Duodenal mucosa (tissue), 2 donors: ENCODE results near the gene CES3.
"Not testable (repeated sequence)": the region's sequence is repeated elsewhere in the genome, so short reads cannot be mapped to it uniquely, and the experiment has no call there.

ENCODE experiments used
- H3K27ac ChIP-seq: one replicate; pipeline ENCODE4 v1.7.0; 2013; ENCODE audit warnings: low read depth, low read length
- H3K27me3 ChIP-seq, 2 donors: one replicate each; pipeline ENCODE4 v1.7.0; 2013; ENCODE audit warnings: low read length in 2 of 2, control low read depth in 1 of 2; ENCODE audit not compliant: insufficient read depth in 2 of 2, control insufficient read depth in 1 of 2
- H3K36me3 ChIP-seq, 2 donors: one replicate each; pipeline ENCODE4 v1.7.0; 2013; ENCODE audit warnings: low read length in 2 of 2, control low read depth in 1 of 2; ENCODE audit not compliant: insufficient read depth in 2 of 2, control insufficient read depth in 1 of 2
- H3K4me1 ChIP-seq, 2 donors: one replicate each; pipeline ENCODE4 v1.7.0; 2013; ENCODE audit warnings: low read length in 2 of 2, control low read depth in 1 of 2; ENCODE audit not compliant: insufficient read depth in 2 of 2, control insufficient read depth in 1 of 2
- H3K4me3 ChIP-seq, 2 donors: one replicate each; pipeline ENCODE4 v1.7.0; 2013; ENCODE audit warnings: low read length in 2 of 2, low read depth in 1 of 2
- H3K9ac ChIP-seq, 2 donors: one replicate each; pipeline ENCODE4 v1.7.0; 2013; ENCODE audit warnings: low read length in 2 of 2, low read depth in 1 of 2
- H3K9me3 ChIP-seq, 2 donors: one replicate each; pipeline ENCODE4 v1.7.0; 2013; ENCODE audit warnings: low read length in 2 of 2, control low read depth in 1 of 2; ENCODE audit not compliant: control insufficient read depth in 1 of 2

CES3 gene

GRCh38 chr16:66926961-66927436 lies 34.1 kb upstream of the CES3 start:
- no peak overlapping the region for H3K4me3 ChIP-seq
- H3K27ac ChIP-seq = peak overlapping the region; percentile 20
- H3K27me3 ChIP-seq = peaks cover 4 to 5% of the 10 kb centered on the region in 2 donors
- H3K9ac ChIP-seq = no peak overlapping the region
- peaks cover 10 to 37% of the 10 kb centered on the region in 2 donors for H3K4me1 ChIP-seq
- H3K9me3 ChIP-seq = no peaks in the 10 kb centered on the region
- H3K36me3 ChIP-seq = no peaks in the 10 kb centered on the region

- Histone ChIP-seq H3K27ac (no peak overlapping the region), H3K4me1 (peaks cover 19 to 48% of the 10 kb centered on the region in 2 donors), H3K9ac (no peak overlapping the region)
Measured at GRCh38 chr16:66927918-66928649, 33.0 kb upstream of the CES3 start.

GRCh38 chr16:66928702-66929388 lies 32.2 kb upstream of the CES3 start:
- Histone ChIP-seq H3K9ac (no peak overlapping the region), H3K9me3 (no peaks in the 10 kb centered on the region), H3K4me1 (peaks cover 25 to 52% of the 10 kb centered on the region in 2 donors), H3K27me3 (peaks cover 4% of the 10 kb centered on the region in 2 donors), H3K27ac (no peak overlapping the region), H3K36me3 (peaks cover 0 to 4% of the 10 kb centered on the region in 2 donors), H3K4me3 (no peak overlapping the region)

More at GRCh38 chr16:66927918-66928649, 33.0 kb upstream of the CES3 start:
- H3K36me3 ChIP-seq = peaks cover 0 to 4% of the 10 kb centered on the region in 2 donors
- H3K4me3 ChIP-seq = no peak overlapping the region
- peaks cover 4 to 5% of the 10 kb centered on the region in 2 donors for H3K27me3 ChIP-seq
- H3K9me3 ChIP-seq = no peaks in the 10 kb centered on the region

- Histone ChIP-seq H3K27ac (no peak overlapping the region), H3K27me3 (no peaks in the 10 kb centered on the region), H3K36me3 (peaks cover 0 to 4% of the 10 kb centered on the region in 2 donors), H3K4me1 (peaks cover 25 to 46% of the 10 kb centered on the region in 2 donors), H3K4me3 (no peak overlapping the region), H3K9me3 (no peaks in the 10 kb centered on the region), H3K9ac (no peak overlapping the region)
Measured at GRCh38 chr16:66930189-66930588, 30.9 kb upstream of the CES3 start.

GRCh38 chr16:66931665-66932064 lies 29.4 kb upstream of the CES3 start:
- H3K4me1 ChIP-seq = peaks cover 25 to 55% of the 10 kb centered on the region in 2 donors
- H3K4me3 ChIP-seq = no peak overlapping the region
- H3K9me3 ChIP-seq = no peaks in the 10 kb centered on the region
- no peak overlapping the region for H3K9ac ChIP-seq
- H3K27ac ChIP-seq = no peak overlapping the region
- no peaks in the 10 kb centered on the region for H3K27me3 ChIP-seq
- peaks cover 0 to 4% of the 10 kb centered on the region in 2 donors for H3K36me3 ChIP-seq

- Histone ChIP-seq H3K4me1 (peaks cover 26 to 59% of the 10 kb centered on the region in 2 donors), H3K9me3 (no peaks in the 10 kb centered on the region), H3K27me3 (no peaks in the 10 kb centered on the region), H3K36me3 (peaks cover 0 to 7% of the 10 kb centered on the region in 2 donors), H3K4me3 (peak overlapping the region in 1 of 2 donors; percentile 34), H3K9ac (peak overlapping the region in 1 of 2 donors; percentile 15), H3K27ac (no peak overlapping the region)
Measured at GRCh38 chr16:66932076-66932475, 29.0 kb upstream of the CES3 start.

- Histone ChIP-seq H3K9ac (peak overlapping the region; percentile 99 to 100), H3K27me3 (no peaks in the 10 kb centered on the region), H3K27ac (peak overlapping the region; percentile 95), H3K4me1 (peaks cover 43 to 71% of the 10 kb centered on the region in 2 donors), H3K4me3 (peak overlapping the region; percentile 99 to 100), H3K36me3 (peaks cover 14 to 24% of the 10 kb centered on the region in 2 donors), H3K9me3 (no peaks in the 10 kb centered on the region)
Measured at GRCh38 chr16:66933776-66934137, 27.3 kb upstream of the CES3 start.

- H3K4me3 ChIP-seq = peak within 1 kb of the TSS; percentile 99 to 100
- H3K27ac ChIP-seq = peak within 1 kb of the TSS; percentile 95
- peaks cover 47 to 73% of the 10 kb centered on the region in 2 donors for H3K4me1 ChIP-seq
- no peaks in the 10 kb centered on the region for H3K27me3 ChIP-seq
- H3K36me3 ChIP-seq = peaks cover 19 to 29% of the 10 kb centered on the region in 2 donors
- H3K9ac ChIP-seq = peak within 1 kb of the TSS; percentile 99 to 100
- H3K9me3 ChIP-seq = no peaks in the 10 kb centered on the region
Measured at GRCh38 chr16:66934138-66934838, 26.8 kb upstream of the CES3 start, which contains the start of gene CIAO2B. Gene CIAO2B (minus strand): TSS chr16:66934402. CDS start chr16:66934364, 38 bp downstream.

- not testable (repeated sequence) for H3K27me3 ChIP-seq, H3K9me3 ChIP-seq
- peaks cover 25 to 35% of the 10 kb centered on the region in 2 donors for H3K36me3 ChIP-seq
- peak overlapping the region; percentile 95 for H3K27ac ChIP-seq
- H3K4me3 ChIP-seq = peak overlapping the region; percentile 99 to 100
- H3K4me1 ChIP-seq = peaks cover 49 to 73% of the 10 kb centered on the region in 2 donors
- H3K9ac ChIP-seq = peak overlapping the region; percentile 99 to 100
Measured at GRCh38 chr16:66934839-66935313, 26.2 kb upstream of the CES3 start.
